ENCODE measurements around the gene NCS1. TPM values are rescaled to one million over a fixed set of nuclear protein-coding genes. Genes with fewer than 3 reads are reported as not detected.

NCS1 gene
- total RNA-seq, 1 experiment from 2014 or later: not detected

- Histone ChIP-seq H3K4me1 (ENCODE audit: low read length) (peaks cover 8% of the 10 kb centered on the region), H3K9me3 (ENCODE audit: low read length) (no peaks in the 10 kb centered on the region), H3K4me3 (ENCODE audit: low read length) (no peak overlapping the region), H3K9me2 (replicated peaks; ENCODE audit: insufficient read depth, low read length) (no peaks in the 10 kb centered on the region), H3K79me2 (ENCODE audit: low read length) (no peaks in the 10 kb centered on the region), H3K27me3 (ENCODE audit: low read length) (no peaks in the 10 kb centered on the region), H2AFZ (ENCODE audit: low read length) (no peak overlapping the region), H4K20me1 (ENCODE audit: insufficient read depth, low read depth, low read length) (no peaks in the 10 kb centered on the region), H3K4me2 (ENCODE audit: low read depth, low read length, poor library complexity, severe bottlenecking) (no peak overlapping the region), H3K9ac (ENCODE audit: low read length) (no peak overlapping the region), H3K27ac (ENCODE audit: low read length) (no peak overlapping the region), H3K36me3 (ENCODE audit: insufficient read depth, low read length) (no peaks in the 10 kb centered on the region)
- no peak for DNase-seq
Observed at GRCh38 chr9:130212543-130213297, 40.5 kb downstream of the NCS1 start.

GRCh38 chr9:130213911-130214761 is 41.9 kb downstream of the NCS1 start:
- Histone ChIP-seq H3K9ac (ENCODE audit: low read length) (no peak overlapping the region), H3K79me2 (ENCODE audit: low read length) (no peaks in the 10 kb centered on the region), H2AFZ (ENCODE audit: low read length) (no peak overlapping the region), H4K20me1 (ENCODE audit: insufficient read depth, low read depth, low read length) (no peaks in the 10 kb centered on the region), H3K27me3 (ENCODE audit: low read length) (no peaks in the 10 kb centered on the region), H3K9me3 (ENCODE audit: low read length) (no peaks in the 10 kb centered on the region), H3K4me3 (ENCODE audit: low read length) (no peak overlapping the region), H3K4me2 (ENCODE audit: low read depth, low read length, poor library complexity, severe bottlenecking) (no peak overlapping the region), H3K27ac (ENCODE audit: low read length) (no peak overlapping the region), H3K36me3 (ENCODE audit: insufficient read depth, low read length) (no peaks in the 10 kb centered on the region), H3K4me1 (ENCODE audit: low read length) (peaks cover 8% of the 10 kb centered on the region), H3K9me2 (replicated peaks; ENCODE audit: insufficient read depth, low read length) (no peaks in the 10 kb centered on the region)
- DNase-seq: no peak

- no peak overlapping the region for H3K9ac ChIP-seq (ENCODE audit: low read length)
- H3K9me2 ChIP-seq (replicated peaks; ENCODE audit: insufficient read depth, low read length): no peaks in the 10 kb centered on the region
- H3K79me2 ChIP-seq (ENCODE audit: low read length): no peaks in the 10 kb centered on the region
Observed at GRCh38 chr9:130214776-130215340, 42.7 kb downstream of the NCS1 start.

GRCh38 chr9:130215341-130216119 is 43.3 kb downstream of the NCS1 start:
- no peaks in the 10 kb centered on the region for H3K36me3 ChIP-seq (ENCODE audit: insufficient read depth, low read length)
- no peak overlapping the region for H3K4me3 ChIP-seq (ENCODE audit: low read length)
- H3K9ac ChIP-seq (ENCODE audit: low read length): no peak overlapping the region
- H4K20me1 ChIP-seq (ENCODE audit: insufficient read depth, low read depth, low read length): no peaks in the 10 kb centered on the region
- H3K27me3 ChIP-seq (ENCODE audit: low read length): no peaks in the 10 kb centered on the region
- no peak for DNase-seq
- H3K9me3 ChIP-seq (ENCODE audit: low read length): no peaks in the 10 kb centered on the region
- no peaks in the 10 kb centered on the region for H3K79me2 ChIP-seq (ENCODE audit: low read length)
- no peak overlapping the region for H3K4me2 ChIP-seq (ENCODE audit: low read depth, low read length, poor library complexity, severe bottlenecking)
- no peaks in the 10 kb centered on the region for H3K9me2 ChIP-seq (replicated peaks; ENCODE audit: insufficient read depth, low read length)
- H2AFZ ChIP-seq (ENCODE audit: low read length): no peak overlapping the region
- no peak overlapping the region for H3K27ac ChIP-seq (ENCODE audit: low read length)
- peaks cover 8% of the 10 kb centered on the region for H3K4me1 ChIP-seq (ENCODE audit: low read length)

More at GRCh38 chr9:130214776-130215340, 42.7 kb downstream of the NCS1 start:
- DNase-seq: no peak
- Histone ChIP-seq H4K20me1 (ENCODE audit: insufficient read depth, low read depth, low read length) (no peaks in the 10 kb centered on the region), H3K9me3 (ENCODE audit: low read length) (no peaks in the 10 kb centered on the region), H3K4me3 (ENCODE audit: low read length) (no peak overlapping the region), H3K36me3 (ENCODE audit: insufficient read depth, low read length) (no peaks in the 10 kb centered on the region), H2AFZ (ENCODE audit: low read length) (no peak overlapping the region), H3K4me2 (ENCODE audit: low read depth, low read length, poor library complexity, severe bottlenecking) (no peak overlapping the region), H3K4me1 (ENCODE audit: low read length) (peaks cover 8% of the 10 kb centered on the region), H3K27me3 (ENCODE audit: low read length) (no peaks in the 10 kb centered on the region), H3K27ac (ENCODE audit: low read length) (no peak overlapping the region)

GRCh38 chr9:130217838-130218237 is 45.6 kb downstream of the NCS1 start:
- no peaks in the 10 kb centered on the region for H3K9me3 ChIP-seq (ENCODE audit: low read length)
- no peaks in the 10 kb centered on the region for H3K36me3 ChIP-seq (ENCODE audit: insufficient read depth, low read length)
- H3K9me2 ChIP-seq (replicated peaks; ENCODE audit: insufficient read depth, low read length): no peaks in the 10 kb centered on the region
- H3K79me2 ChIP-seq (ENCODE audit: low read length): no peaks in the 10 kb centered on the region
- H3K27me3 ChIP-seq (ENCODE audit: low read length): no peaks in the 10 kb centered on the region
- H3K4me3 ChIP-seq (ENCODE audit: low read length): no peak overlapping the region
- no peak overlapping the region for H2AFZ ChIP-seq (ENCODE audit: low read length)
- H4K20me1 ChIP-seq (ENCODE audit: insufficient read depth, low read depth, low read length): no peaks in the 10 kb centered on the region
- DNase-seq: no peak
- no peak overlapping the region for H3K9ac ChIP-seq (ENCODE audit: low read length)
- H3K4me2 ChIP-seq (ENCODE audit: low read depth, low read length, poor library complexity, severe bottlenecking): no peak overlapping the region
- no peaks in the 10 kb centered on the region for H3K4me1 ChIP-seq (ENCODE audit: low read length)
- no peak overlapping the region for H3K27ac ChIP-seq (ENCODE audit: low read length)

- H3K27me3 ChIP-seq (ENCODE audit: low read length): no peaks in the 10 kb centered on the region
- H3K36me3 ChIP-seq (ENCODE audit: insufficient read depth, low read length): no peaks in the 10 kb centered on the region
- H3K9ac ChIP-seq (ENCODE audit: low read length): no peak overlapping the region
- DNase-seq: no peak
- no peak overlapping the region for H3K27ac ChIP-seq (ENCODE audit: low read length)
- no peaks in the 10 kb centered on the region for H3K79me2 ChIP-seq (ENCODE audit: low read length)
- H4K20me1 ChIP-seq (ENCODE audit: insufficient read depth, low read depth, low read length): no peaks in the 10 kb centered on the region
- H3K4me1 ChIP-seq (ENCODE audit: low read length): no peaks in the 10 kb centered on the region
- H3K9me3 ChIP-seq (ENCODE audit: low read length): no peaks in the 10 kb centered on the region
- H3K4me3 ChIP-seq (ENCODE audit: low read length): no peak overlapping the region
- no peak overlapping the region for H2AFZ ChIP-seq (ENCODE audit: low read length)
- no peak overlapping the region for H3K4me2 ChIP-seq (ENCODE audit: low read depth, low read length, poor library complexity, severe bottlenecking)
- H3K9me2 ChIP-seq (replicated peaks; ENCODE audit: insufficient read depth, low read length): no peaks in the 10 kb centered on the region
Observed at GRCh38 chr9:130219661-130220096, 47.5 kb downstream of the NCS1 start.

- Histone ChIP-seq H3K36me3 (ENCODE audit: insufficient read depth, low read length) (no peaks in the 10 kb centered on the region), H3K9me2 (replicated peaks; ENCODE audit: insufficient read depth, low read length) (no peaks in the 10 kb centered on the region), H3K4me2 (ENCODE audit: low read depth, low read length, poor library complexity, severe bottlenecking) (no peak overlapping the region), H3K9me3 (ENCODE audit: low read length) (no peaks in the 10 kb centered on the region), H3K9ac (ENCODE audit: low read length) (no peak overlapping the region), H3K27me3 (ENCODE audit: low read length) (no peaks in the 10 kb centered on the region), H3K4me1 (ENCODE audit: low read length) (no peaks in the 10 kb centered on the region), H4K20me1 (ENCODE audit: insufficient read depth, low read depth, low read length) (no peaks in the 10 kb centered on the region), H3K27ac (ENCODE audit: low read length) (no peak overlapping the region), H3K79me2 (ENCODE audit: low read length) (no peaks in the 10 kb centered on the region), H3K4me3 (ENCODE audit: low read length) (no peak overlapping the region), H2AFZ (ENCODE audit: low read length) (no peak overlapping the region)
- no peak for DNase-seq
Observed at GRCh38 chr9:130220352-130220751, 48.1 kb downstream of the NCS1 start.

Data from Karpas-422 (cell line).